IMR-90 (cell line): ENCODE measurements around the gene SYNGR3. TPM values are rescaled to one million over a fixed set of nuclear protein-coding genes. Genes with fewer than 3 reads are reported as not detected.

Experiments
- ATAC-seq: fragments of 200-7000 bp; cut with Tn5 transposase; 2 replicates; pipeline ENCODE4 v1.9.1; 2020; ENCODE audit warnings: low read depth, mild to moderate bottlenecking, moderate library complexity
- BruUV-seq: library from RNA; stranded (reverse); fragments of 400-500 nt; replicated peaks from 2 replicates; lab custom pipeline; 2021; lab: Mats Ljungman, UMichigan
- CTCF ChIA-PET: fragments of 300-600 bp; formaldehyde crosslinking; extraction: SDS; loops from one replicate; lab custom pipeline; 2021; ENCODE audit warnings: antibody characterized with exemption; lab: Yijun Ruan, JAX
- POLR2A ChIA-PET: fragments of 300-600 bp; sonication (Branson Sonifier 250); formaldehyde crosslinking; loops from one replicate; lab custom pipeline; 2022; ENCODE audit warnings: antibody characterized with exemption; ENCODE audit not compliant: unreplicated experiment; lab: Charles Lee
- DNase-seq: peaks from one replicate; pipeline ENCODE4 v3.0.0; 2013
- H2AFZ ChIP-seq: replicated peaks from 2 replicates; pipeline ENCODE3; 2013; ENCODE audit warnings: low read length, mild to moderate bottlenecking; ENCODE audit not compliant: poor library complexity
- H2AK5ac ChIP-seq: 2 replicates; pipeline ENCODE4 v1.6.1; 2013; ENCODE audit warnings: low read depth, low read length, inconsistent platforms
- H2AK9ac ChIP-seq: replicated peaks from 2 replicates; pipeline ENCODE3; 2013; ENCODE audit warnings: mild to moderate bottlenecking, low read depth, low read length, moderate library complexity; ENCODE audit not compliant: poor library complexity
- H2BK120ac ChIP-seq: 2 replicates; pipeline ENCODE4 v1.6.1; 2013; ENCODE audit warnings: low read depth, low read length, inconsistent platforms
- H2BK15ac ChIP-seq: 3 replicates; pipeline ENCODE4 v1.6.1; 2013; ENCODE audit warnings: low read depth, low read length, inconsistent platforms
- H2BK20ac ChIP-seq: 2 replicates; pipeline ENCODE4 v1.6.1; 2013; ENCODE audit warnings: low read depth, mild to moderate bottlenecking, inconsistent platforms, low read length, moderate library complexity
- H2BK5ac ChIP-seq: 2 replicates; pipeline ENCODE4 v1.6.1; 2013; ENCODE audit warnings: mild to moderate bottlenecking, low read depth, low read length, inconsistent platforms; ENCODE audit not compliant: poor library complexity, severe bottlenecking
- H3K14ac ChIP-seq: replicated peaks from 2 replicates; pipeline ENCODE4 v1.6.1; 2013; ENCODE audit warnings: low read depth, low read length, inconsistent platforms
- H3K18ac ChIP-seq: 2 replicates; pipeline ENCODE4 v1.6.1; 2013; ENCODE audit warnings: low read depth, low read length, control low read depth
- H3K23ac ChIP-seq: 2 replicates; pipeline ENCODE4 v1.6.1; 2013; ENCODE audit warnings: low read depth, low read length, inconsistent platforms
- H3K27ac ChIP-seq: 2 replicates; pipeline ENCODE4 v1.5.1; 2013; ENCODE audit warnings: mild to moderate bottlenecking, control low read depth, low read length; ENCODE audit not compliant: insufficient read depth
- H3K27me3 ChIP-seq: 2 replicates; pipeline ENCODE4 v1.6.1; 2013; ENCODE audit warnings: low read length; ENCODE audit not compliant: control insufficient read depth, insufficient read depth
- H3K36me3 ChIP-seq: 2 replicates; pipeline ENCODE4 v1.6.1; 2013; ENCODE audit warnings: low read length, mixed read lengths; ENCODE audit not compliant: control insufficient read depth, insufficient read depth
- H3K4ac ChIP-seq: 2 replicates; pipeline ENCODE4 v1.6.1; 2013; ENCODE audit warnings: low read depth, low read length, inconsistent platforms
- H3K4me1 ChIP-seq: 2 replicates; pipeline ENCODE4 v1.6.1; 2013; ENCODE audit warnings: low read length, mixed read lengths; ENCODE audit not compliant: control insufficient read depth, insufficient read depth
- H3K4me2 ChIP-seq: 2 replicates; pipeline ENCODE4 v1.6.1; 2013; ENCODE audit warnings: low read depth, mild to moderate bottlenecking, control low read depth, low read length, moderate library complexity
- H3K4me3 ChIP-seq: 2 replicates; pipeline ENCODE4 v1.5.1; 2013; ENCODE audit warnings: low read depth, mild to moderate bottlenecking, control low read depth, low read length, moderate library complexity; ENCODE audit not compliant: insufficient read depth
- H3K56ac ChIP-seq: 2 replicates; pipeline ENCODE4 v1.6.1; 2013; ENCODE audit warnings: low read length, inconsistent platforms; ENCODE audit not compliant: insufficient read depth; ENCODE audit errors: extremely low read depth
- H3K79me1 ChIP-seq, 2 experiments: 2 replicates each; pipeline ENCODE4 v1.6.1; 2013; ENCODE audit warnings: low read length in 2 of 2, inconsistent platforms in 1 of 2, low read depth in 1 of 2
- H3K9ac ChIP-seq: 2 replicates; pipeline ENCODE4 v1.6.1; 2013; ENCODE audit warnings: low read depth, low read length, control low read depth
- H3K9me1 ChIP-seq: 2 replicates; pipeline ENCODE4 v1.6.1; 2013; ENCODE audit warnings: low read length, inconsistent platforms; ENCODE audit not compliant: insufficient read depth
- H3K9me3 ChIP-seq: 2 replicates; pipeline ENCODE4 v1.6.1; 2013; ENCODE audit warnings: low read length; ENCODE audit not compliant: control insufficient read depth, insufficient read depth
- H4K20me1 ChIP-seq: 2 replicates; pipeline ENCODE4 v1.6.1; 2013; ENCODE audit warnings: low read length, inconsistent platforms; ENCODE audit not compliant: insufficient read depth
- H4K5ac ChIP-seq: 2 replicates; pipeline ENCODE4 v1.6.1; 2013; ENCODE audit warnings: mild to moderate bottlenecking, low read depth, low read length, control low read depth
- H4K8ac ChIP-seq, 2 experiments: 2 replicates each; pipeline ENCODE4 v1.6.1; 2013; ENCODE audit warnings: low read depth in 2 of 2, low read length in 2 of 2, control low read depth in 1 of 2, inconsistent platforms in 1 of 2
- H4K91ac ChIP-seq: 2 replicates; pipeline ENCODE4 v1.6.1; 2013; ENCODE audit warnings: low read depth, low read length, inconsistent platforms; ENCODE audit not compliant: insufficient read depth
- CEBPB ChIP-seq: IDR thresholded peaks from 2 replicates; pipeline ENCODE4 v1.6.1; 2012; ENCODE audit warnings: low read depth, low read length, improper control_type of control experiment
- FOS ChIP-seq: fragments of 150-350 bp; IDR thresholded peaks from 2 replicates; pipeline ENCODE4 v1.6.1; 2016; ENCODE audit warnings: low read depth, low read length
- MXI1 ChIP-seq: IDR thresholded peaks from 2 replicates; pipeline ENCODE4 v1.6.1; 2012; ENCODE audit warnings: low read depth, mild to moderate bottlenecking, low read length, moderate library complexity, borderline replicate concordance
- RCOR1 ChIP-seq: IDR thresholded peaks from 2 replicates; pipeline ENCODE4 v1.6.1; 2012; ENCODE audit warnings: mild to moderate bottlenecking, low read length, improper control_type of control experiment; ENCODE audit not compliant: insufficient replicate concordance
- RFX5 ChIP-seq: IDR thresholded peaks from 2 replicates; pipeline ENCODE4 v1.8.0; 2012; ENCODE audit warnings: low read depth, mild to moderate bottlenecking, low read length, moderate library complexity
- SMC3 ChIP-seq: fragments of 150-350 bp; IDR thresholded peaks from 2 replicates; pipeline ENCODE4 v1.6.1; 2016; ENCODE audit warnings: low read depth, mild to moderate bottlenecking, antibody characterized with exemption, low read length, moderate library complexity
- whole genome bisulfite sequencing, 2 experiments: methylation state at CpG; one replicate each; pipeline versions ENCODE4 v1.1.5 to v1.1.7; 2013; ENCODE audit warnings: missing lambda C conversion rate in 2 of 2; ENCODE audit not compliant: insufficient read length in 1 of 2; ENCODE audit errors: extremely low coverage in 2 of 2; 5-methylcytosine and 5-hydroxymethylcytosine counted together
- dilution Hi-C: fragments of 300-500 bp; cut with HindIII; formaldehyde crosslinking; loops from one replicate; pipeline ENCODE4 v1.14.3; 2018; ENCODE audit warnings: low sequenced_read_pairs; ENCODE audit not compliant: unreplicated experiment
- in situ Hi-C: fragments of 300-500 bp; cut with MboI; formaldehyde crosslinking; loops from 3 replicates; pipeline ENCODE4 v1.14.3; 2019; ENCODE audit warnings: low sequenced_read_pairs, inconsistent platforms, mixed read lengths
- intact Hi-C: fragments of 100-400 bp; cut with micrococcal nuclease; formaldehyde crosslinking; loops from 2 replicates; pipeline ENCODE4 v1.10.0; 2022
- polyA plus RNA-seq, 3 experiments: library from polyadenylated mRNA; depleted of rRNA; stranded (reverse); fragments of >200 nt; gene quantifications; 2 replicates each; pipeline ENCODE4 v1.2.3, GENCODE V29; 2012; ENCODE audit warnings: low replicate concordance in 1 of 3
- total RNA-seq: library from RNA; depleted of rRNA; stranded (reverse); fragments of >200 nt; gene quantifications from 2 replicates; pipeline ENCODE4 v1.2.3, GENCODE V29; 2012

SYNGR3 gene
- total and polyA plus RNA-seq, 2 of the 4 experiments (the other 2 are of a cell fraction) = 1.8 to 5.8 TPM

- TF ChIP-seq MXI1 (no peak), RCOR1 (no peak)
Measured at GRCh38 chr16:2019921-2020831, 30.4 kb downstream of the SYNGR3 start (continued).

DNA sequence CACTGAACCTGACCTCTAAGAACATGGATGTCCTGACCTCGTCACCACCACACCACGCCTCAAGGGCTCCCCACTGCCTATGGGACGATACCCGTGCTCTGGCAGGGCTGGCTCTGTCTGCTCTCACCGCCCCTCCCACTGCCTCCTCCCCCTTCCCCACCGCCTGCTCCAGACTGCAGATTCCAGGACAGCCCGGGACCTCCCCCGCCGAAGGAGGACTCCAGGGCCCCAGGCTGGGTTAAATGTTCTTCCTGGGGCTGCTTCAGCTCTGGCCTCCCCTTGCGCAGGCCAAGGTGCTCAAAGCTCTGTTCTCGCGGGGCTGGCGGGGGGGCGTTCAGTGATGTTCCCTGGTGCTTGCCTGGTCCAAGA, 32.9 kb downstream of the SYNGR3 start:
- H2BK20ac ChIP-seq = no peak overlapping the region
- H3K27me3 ChIP-seq = peaks cover 18% of the 10 kb centered on the region; the same call in 1 of the 2 replicates
- no TSS peak for BruUV-seq
- no peak overlapping the region for H3K56ac ChIP-seq
- no peaks in the 10 kb centered on the region for H3K9me3 ChIP-seq
- 8% methylated on average over 10 of the region's 14 CpGs; no CpG with 5 or more reads in 1 of the 2 experiments for WGBS, 2 experiments
- H3K27ac ChIP-seq = peak overlapping the region; percentile 31
- dilution Hi-C loops = no loop called here
- H3K4me3 ChIP-seq = peak overlapping the region; percentile 13; the same call in 1 of the 2 replicates
- peak overlapping the region; percentile 50 for H2BK120ac ChIP-seq
- H3K9ac ChIP-seq = 0 out of 2 replicates have a peak overlapping the region, but pooled peaks have one; percentile 45
- peak overlapping the region; percentile 17 for H2BK5ac ChIP-seq
- H3K14ac ChIP-seq = peak overlapping the region; percentile 61; the same call in 1 of the 2 replicates
- H2AFZ ChIP-seq = peak overlapping the region; percentile 96
- peaks cover 4% of the 10 kb centered on the region for H4K20me1 ChIP-seq
- CTCF ChIA-PET = interaction anchor here (0.6 to 1.4 kb wide), 6 partner anchors 14 to 182 kb away, joined by 3 to 10 read pairs (median 3); partner anchors contain the start of gene NTHL1
- H3K4me2 ChIP-seq = peak overlapping the region; percentile 77
- peak overlapping the region; percentile 54 for H2AK5ac ChIP-seq
- peaks cover 9% of the 10 kb centered on the region for H3K4me1 ChIP-seq
- TF ChIP-seq CEBPB = no peak
- TF ChIP-seq SMC3 = no peak
- no peak for TF ChIP-seq RCOR1
- TF ChIP-seq FOS = no peak
- TF ChIP-seq RFX5 = no peak
- H4K8ac ChIP-seq = peak overlapping the region in 1 of 2 experiments; percentile 73; a peak in 3 of 4 replicates
- no peak overlapping the region; the same call in 1 of the 2 replicates for H3K18ac ChIP-seq
- H2BK15ac ChIP-seq = no peak overlapping the region; the same call in 2 of the 3 replicates
- DNase-seq (peak; percentile 26), ATAC-seq (peak; percentile 44)
- intact Hi-C loops = loop anchor here (1.0 kb wide), 4 partner anchors 17 to 118 kb away; partner anchors contain the start of genes NTHL1 and TSC2
- peak overlapping the region; percentile 82 for H2AK9ac ChIP-seq
- in situ Hi-C loops = loop anchor here (5.0 kb wide), 1 partner anchor 120 kb away; no protein-coding TSS in a partner anchor
- peaks cover 3% of the 10 kb centered on the region for H3K9me1 ChIP-seq
- H3K4ac ChIP-seq = peak overlapping the region; percentile 67
- POLR2A ChIA-PET = interaction anchor here (0.6 kb wide), 1 partner anchor 17 kb away, joined by 4 read pairs; no protein-coding TSS in a partner anchor
- peaks cover 6 to 12% of the 10 kb centered on the region in 2 experiments; a peak in 3 of 4 replicates for H3K79me1 ChIP-seq
- no peak overlapping the region for H3K23ac ChIP-seq
- H3K36me3 ChIP-seq = no peaks in the 10 kb centered on the region
- H4K5ac ChIP-seq = peak overlapping the region; percentile 62
- H4K91ac ChIP-seq = peak overlapping the region; percentile 19; the same call in 1 of the 2 replicates
